Stimulated activated CD8-positive, alpha-beta memory T cell treated with anti-CD3 and anti-CD28 coated beads, Interleukin-7, amount 100 ng/mL, for 24 hours (primary cell): ENCODE measurements around the gene ZNF3.
A peak's percentile ranks its signal among the peaks of the same experiment; 100 is the strongest.

Experiments used
- DNase-seq: peaks from one replicate; pipeline ENCODE4 v3.0.0-alpha.2; 2020; ENCODE audit warnings: low read depth

Gene ZNF3

GRCh38 chr7:100109521-100110163 is 28.1 kb upstream of the ZNF3 start:
- no peak for DNase-seq

- DNase-seq: no peak
Observed at GRCh38 chr7:100107890-100108289, 26.4 kb upstream of the ZNF3 start.

GRCh38 chr7:100107125-100107737 is 25.7 kb upstream of the ZNF3 start:
- no peak for DNase-seq

DNA sequence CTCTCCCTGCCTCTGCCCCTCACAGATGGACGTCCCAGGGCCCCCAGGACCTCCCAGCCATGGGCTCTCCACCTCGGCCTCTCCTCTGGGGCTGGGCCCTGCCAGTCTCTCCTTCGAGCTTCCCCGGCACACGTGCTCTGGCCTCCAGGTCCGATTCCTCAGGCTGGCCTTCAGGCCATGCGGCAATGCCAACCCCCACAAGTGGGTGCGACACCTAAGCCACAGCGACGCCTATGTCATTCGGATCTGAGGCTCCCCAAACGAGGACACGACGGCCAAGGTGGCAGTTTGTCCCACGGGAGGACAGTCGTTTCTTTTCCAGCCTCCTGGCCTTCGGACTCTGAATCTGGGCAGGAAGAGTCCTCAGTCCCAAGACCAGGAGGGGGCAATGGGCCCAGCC is 25.1 kb upstream of the ZNF3 start:
- DNase-seq: no peak

- no peak for DNase-seq
Observed at GRCh38 chr7:100105534-100105933, 24.0 kb upstream of the ZNF3 start.

GRCh38 chr7:100102950-100103840 is 21.7 kb upstream of the ZNF3 start:
- DNase-seq: no peak

DNA sequence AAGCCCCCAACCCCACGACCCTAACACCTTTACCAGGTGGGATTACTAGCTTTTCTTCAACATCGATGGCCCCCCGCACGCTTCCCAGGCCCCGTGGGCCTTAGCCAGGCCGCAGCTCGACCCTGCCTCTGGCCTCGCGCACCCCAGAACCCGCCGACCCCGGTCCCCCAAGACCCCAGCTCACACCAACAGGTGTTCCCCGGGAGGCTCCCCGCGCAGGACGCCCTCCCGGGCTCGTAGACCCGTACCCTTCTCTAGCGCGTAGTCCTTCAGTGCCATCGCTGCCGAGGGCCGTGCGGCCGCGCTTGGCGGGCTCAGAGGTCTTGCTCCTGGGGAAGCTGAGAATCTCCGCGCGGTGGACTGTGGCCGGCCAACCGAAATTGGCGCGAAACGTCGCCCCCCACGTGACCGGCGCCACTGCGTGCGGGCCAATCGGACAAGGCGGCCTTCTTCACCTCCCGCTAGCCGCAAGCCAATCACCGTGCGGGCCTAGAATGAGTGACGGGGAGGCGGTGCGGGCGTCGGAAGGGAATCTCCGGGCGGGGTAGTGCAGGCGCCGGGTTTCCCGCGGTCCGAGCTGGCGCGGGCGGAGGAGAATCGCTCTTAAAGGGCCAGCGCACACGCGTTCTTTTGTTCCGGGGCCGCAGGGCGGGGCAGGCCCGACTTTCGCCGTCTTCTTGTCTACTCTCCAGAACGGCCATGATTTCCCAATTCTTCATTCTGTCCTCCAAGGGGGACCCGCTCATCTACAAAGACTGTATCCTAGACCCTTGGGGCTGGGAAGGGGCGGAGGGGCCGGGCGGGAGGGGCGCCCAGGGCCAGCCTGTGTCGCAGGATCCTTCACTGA is 19.7 kb upstream of the ZNF3 start, which contains the start of the genes AP4M1 and MCM7:
Gene AP4M1 (plus strand): TSS at position 628 of the 847 bp plus-strand sequence. CDS start 72 bp downstream, at position 700.
Gene MCM7 (minus strand): TSS at position 382 of the 847 bp plus-strand sequence. CDS start 103 bp downstream, at position 279.
- DNase-seq: peak; percentile 94

DNA sequence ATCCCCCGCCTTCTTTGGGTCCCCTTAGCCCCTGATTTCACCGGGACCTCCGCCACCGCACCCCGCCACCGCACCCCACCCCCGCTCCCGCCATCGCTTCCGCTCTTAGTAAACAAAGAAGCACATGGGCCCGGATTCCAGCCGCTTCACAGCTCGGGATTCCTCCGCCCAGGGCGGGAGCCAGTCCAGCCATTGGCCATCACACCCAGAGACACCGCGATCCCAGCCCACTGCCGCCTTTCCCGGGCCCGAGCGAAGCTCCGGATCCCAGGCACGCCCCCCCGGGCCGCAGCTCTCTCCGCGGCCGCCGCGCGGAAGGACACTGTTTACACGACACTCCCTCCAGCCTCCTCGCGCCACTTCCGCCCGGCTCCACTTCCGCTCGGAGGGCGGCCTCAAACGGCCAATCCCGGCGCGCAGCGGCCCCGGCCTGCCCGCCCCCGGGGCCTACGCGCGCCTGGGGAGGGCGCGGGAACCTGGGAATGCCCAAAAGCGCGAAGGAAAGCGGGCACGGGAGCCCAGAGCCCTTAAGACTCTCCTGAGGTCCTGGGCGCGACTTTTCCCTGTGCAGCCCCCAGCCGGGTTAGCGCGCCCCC is 19.0 kb upstream of the ZNF3 start:
- DNase-seq: peak; percentile 64

GRCh38 chr7:100099452-100099851 is 17.9 kb upstream of the ZNF3 start:
- no peak for DNase-seq

GRCh38 chr7:100098913-100099312 is 17.4 kb upstream of the ZNF3 start:
- DNase-seq: no peak

DNA sequence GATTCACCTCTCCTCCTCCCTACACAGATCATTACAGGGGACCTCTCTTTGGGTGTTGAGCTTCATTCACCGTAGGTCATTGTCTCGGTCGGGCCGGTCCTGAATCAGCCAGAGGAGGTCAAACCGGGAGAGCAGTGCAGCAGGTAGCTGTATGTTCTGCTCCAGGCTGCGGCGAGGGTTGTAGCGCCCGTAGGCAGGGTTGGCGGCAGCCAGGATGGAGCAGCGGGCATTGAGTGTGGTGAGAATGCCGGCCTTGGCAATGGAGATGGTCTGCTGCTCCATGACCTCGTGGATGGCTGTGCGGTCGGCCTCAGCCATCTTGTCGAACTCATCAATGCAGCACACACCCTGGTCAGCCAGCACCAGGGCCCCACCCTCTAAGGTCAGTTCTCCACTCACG is 14.2 kb upstream of the ZNF3 start:
- no peak for DNase-seq

DNA sequence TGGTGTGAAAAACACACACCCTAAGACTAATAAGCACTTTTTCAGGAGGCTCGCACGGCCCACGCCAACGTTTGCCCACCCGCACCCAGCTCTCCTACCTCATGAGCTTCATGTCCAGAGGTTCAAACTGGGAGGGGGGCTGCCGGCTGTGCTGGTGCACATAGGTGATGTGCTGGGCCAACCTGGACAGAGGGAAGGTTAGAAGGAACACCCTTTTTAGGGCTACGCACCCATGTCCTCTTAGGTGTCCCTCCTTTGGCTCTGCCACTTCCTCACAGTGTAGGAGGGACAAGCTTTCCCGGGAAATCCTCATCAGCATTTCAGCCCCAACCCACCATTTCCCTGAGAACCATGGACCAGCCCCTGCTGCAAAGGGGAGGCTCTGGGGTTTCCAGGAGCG is 13.8 kb upstream of the ZNF3 start:
- DNase-seq: no peak

DNA sequence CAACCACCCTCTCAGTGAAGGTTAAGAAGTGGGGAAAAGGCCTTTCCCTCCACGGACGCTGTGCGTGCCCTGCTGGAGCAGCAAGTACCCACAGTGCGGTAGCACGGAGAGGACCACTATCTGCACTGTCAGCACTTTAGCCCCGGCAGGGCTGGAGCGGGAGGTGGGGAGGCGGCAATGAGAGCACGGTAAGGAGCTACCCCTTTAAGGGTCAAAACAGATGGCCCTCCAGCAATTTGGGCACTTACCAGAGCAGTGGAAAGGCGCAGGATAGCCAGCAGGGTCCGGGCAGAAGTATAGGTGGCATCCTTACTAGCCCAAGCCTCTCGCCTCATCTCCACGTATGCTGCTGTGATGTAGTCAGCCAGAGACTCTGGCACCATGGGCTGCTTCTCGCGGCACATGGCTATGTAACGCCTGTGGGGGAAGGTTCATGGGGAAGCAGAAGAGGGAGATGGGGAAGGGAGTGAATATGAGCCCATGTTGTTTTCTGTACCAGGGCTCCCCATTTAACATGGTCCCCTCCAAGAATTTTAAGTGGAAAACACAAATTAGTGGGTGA is 12.5 kb upstream of the ZNF3 start:
- DNase-seq: no peak

DNA sequence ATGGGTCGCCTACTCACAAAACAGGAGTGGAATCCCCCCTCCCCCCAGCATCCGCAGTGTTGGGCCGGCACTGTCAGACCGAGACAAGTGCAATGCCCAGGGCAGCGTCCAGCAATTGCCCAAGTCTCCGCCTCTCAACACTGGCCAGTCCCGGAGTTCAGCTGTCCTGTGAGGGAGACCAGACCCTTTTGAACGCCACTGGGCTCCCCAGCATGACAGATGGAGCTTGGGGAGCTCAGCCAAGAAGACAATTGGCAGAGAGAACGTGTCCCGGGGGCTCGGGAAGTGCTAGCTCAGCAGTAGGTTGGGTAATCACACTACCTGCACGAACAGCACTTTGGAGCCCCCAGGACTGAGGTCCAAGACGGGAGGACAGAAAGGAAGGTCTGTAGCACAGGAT is 12.0 kb upstream of the ZNF3 start:
- no peak for DNase-seq

GRCh38 chr7:100093054-100093453 is 11.5 kb upstream of the ZNF3 start:
- no peak for DNase-seq

GRCh38 chr7:100091411-100092181 is 10.1 kb upstream of the ZNF3 start:
- DNase-seq: no peak

DNA sequence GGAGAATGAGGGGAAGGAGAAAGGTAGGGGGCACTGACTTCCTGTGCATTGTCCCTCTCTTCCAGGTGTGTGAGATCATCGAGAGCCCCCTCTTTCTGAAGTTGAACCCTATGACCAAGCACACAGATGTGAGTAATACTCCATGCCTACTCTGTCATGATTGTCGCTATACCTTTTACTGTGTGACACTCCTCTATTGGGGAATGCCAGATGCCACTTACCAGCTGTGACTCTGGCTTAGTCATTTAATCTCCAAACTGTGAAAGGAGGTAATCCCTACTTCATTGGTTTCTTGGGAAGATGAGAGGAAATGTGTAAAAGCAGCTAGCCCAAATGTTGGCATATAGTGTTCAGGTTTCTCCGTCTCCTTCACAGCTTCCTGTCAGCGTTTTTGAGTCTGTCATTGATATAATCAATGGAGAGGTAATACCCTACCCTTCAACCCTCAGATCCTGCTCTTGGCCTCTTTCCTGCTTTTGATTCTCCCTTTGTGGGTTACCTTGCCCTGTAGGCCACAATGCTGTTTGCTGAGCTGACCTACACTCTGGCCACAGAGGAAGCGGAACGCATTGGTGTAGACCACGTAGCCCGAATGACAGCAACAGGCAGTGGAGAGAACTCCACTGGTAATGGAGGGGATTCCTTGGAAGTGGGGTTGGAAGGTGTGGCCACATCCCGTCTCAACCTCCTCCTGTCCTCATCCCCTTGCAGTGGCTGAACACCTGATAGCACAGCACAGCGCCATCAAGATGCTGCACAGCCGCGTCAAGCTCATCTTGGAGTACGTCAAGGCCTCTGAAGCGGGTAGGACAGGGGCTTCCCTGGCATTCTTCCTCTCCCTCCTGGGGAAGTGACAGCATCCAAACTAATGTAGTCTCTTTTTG is 9.2 kb upstream of the ZNF3 start:
- no peak for DNase-seq

- DNase-seq: no peak
Observed at GRCh38 chr7:100089458-100090196, 8.1 kb upstream of the ZNF3 start.
